GM19395 (cell line): ENCODE measurements around the gene PDLIM1.

Experiments
- ATAC-seq: cut with Tn5 transposase; IDR thresholded peaks from one replicate; pipeline ENCODE4 v1.9.1; 2021; ENCODE audit warnings: mild to moderate bottlenecking, moderate library complexity; ENCODE audit not compliant: unreplicated experiment

The PDLIM1 gene

GRCh38 chr10:95290461-95291364, at the start of gene PDLIM1:
TSS of gene PDLIM1 (minus strand) at chr10:95291003. CDS start at chr10:95290915, 88 bp downstream.
- ATAC-seq, result peak; percentile 34

DNA sequence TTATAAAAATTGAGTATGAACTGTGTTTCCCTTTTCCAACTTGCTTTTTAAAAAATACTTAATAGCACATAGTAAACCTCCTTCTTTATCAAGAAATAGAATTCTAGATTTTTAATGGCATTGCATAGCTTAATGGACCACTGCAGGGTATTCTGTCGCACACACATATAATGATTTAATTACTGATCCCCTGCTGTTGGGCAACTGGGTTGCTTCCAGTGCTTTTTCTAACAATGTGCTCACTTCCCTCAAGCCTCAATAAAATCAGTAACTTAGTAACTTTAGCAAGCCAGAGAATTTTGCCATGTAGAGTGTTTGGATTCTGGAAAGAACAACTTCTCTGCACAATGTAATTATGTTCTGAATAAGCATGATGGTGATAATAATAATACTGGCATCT, 49.1 kb upstream of the PDLIM1 start:
- no peak for ATAC-seq

- ATAC-seq, result no peak
Observed at GRCh38 chr10:95337423-95338160, 46.8 kb upstream of the PDLIM1 start.

DNA sequence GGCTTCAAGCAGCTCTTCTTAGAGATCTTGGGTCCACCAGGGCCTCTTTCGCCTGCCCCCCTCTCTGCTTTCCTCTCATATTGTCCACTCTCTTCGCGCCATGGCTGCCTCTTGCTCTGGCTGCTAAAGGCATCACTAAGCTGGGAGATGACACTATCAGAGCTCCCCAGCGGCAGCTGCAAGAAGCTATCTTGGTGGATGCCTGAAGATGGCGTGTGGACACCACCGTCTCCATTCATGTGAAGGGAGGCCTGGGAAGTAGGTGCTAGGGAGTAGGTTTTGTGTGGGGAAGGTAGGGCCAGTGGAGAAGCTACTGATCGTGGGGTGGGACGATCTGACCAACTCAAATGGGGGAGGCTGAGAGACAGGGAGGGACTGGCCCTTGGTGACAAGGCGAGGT, 45.9 kb upstream of the PDLIM1 start:
- ATAC-seq, result no peak

DNA sequence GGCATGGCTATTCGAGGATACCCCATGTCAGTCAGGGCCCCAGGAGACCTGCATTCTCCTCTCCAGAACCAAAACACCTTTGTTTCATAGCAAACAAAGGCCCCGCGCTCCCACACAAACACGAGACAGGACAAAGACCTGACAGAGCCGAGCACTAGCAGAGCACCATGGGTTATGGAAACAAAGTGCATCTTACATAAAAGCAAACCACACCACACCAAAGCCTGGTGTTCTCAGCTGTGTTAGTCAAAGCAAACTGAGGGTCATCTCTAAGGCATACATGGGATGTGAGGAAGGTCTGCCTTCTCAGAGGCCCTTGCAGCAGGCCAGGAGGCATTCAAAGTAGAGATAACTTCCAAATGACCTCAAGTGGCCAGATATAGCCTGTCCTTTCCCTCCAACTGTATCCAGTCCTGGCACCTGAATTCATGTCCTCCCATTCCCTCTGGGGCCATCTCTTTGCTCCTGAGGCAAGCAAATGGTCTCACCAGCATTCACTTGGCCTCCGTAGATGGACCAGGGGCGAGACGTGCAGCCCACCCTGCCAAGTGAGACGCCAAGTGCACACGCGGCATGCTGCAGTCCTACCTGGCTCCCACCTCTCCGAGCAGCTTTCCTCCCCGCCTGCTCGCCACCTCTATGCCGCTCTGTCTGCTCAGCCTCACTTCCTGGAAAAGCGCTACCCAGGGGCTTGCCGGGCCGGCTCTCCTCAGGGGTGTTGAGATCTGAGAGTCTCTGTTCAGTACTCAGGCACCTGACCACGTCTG, 45.3 kb upstream of the PDLIM1 start:
- no peak for ATAC-seq

DNA sequence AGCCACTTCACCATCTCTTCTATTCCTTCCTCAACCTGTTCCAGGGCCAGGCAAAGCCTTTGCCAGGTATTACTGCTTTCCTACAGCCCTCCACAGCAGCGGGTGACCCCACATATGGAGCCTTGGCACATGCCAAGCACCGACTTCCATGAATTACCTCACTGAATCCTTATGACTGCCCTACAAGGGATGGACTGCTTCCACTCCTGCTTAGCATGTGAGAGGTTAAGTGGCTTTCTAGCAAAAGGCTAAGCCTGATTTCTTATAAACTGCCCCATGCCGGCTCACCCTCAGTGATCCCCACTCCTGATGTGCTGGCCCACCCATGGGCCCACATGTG, 44.0 kb upstream of the PDLIM1 start:
- no peak for ATAC-seq

DNA sequence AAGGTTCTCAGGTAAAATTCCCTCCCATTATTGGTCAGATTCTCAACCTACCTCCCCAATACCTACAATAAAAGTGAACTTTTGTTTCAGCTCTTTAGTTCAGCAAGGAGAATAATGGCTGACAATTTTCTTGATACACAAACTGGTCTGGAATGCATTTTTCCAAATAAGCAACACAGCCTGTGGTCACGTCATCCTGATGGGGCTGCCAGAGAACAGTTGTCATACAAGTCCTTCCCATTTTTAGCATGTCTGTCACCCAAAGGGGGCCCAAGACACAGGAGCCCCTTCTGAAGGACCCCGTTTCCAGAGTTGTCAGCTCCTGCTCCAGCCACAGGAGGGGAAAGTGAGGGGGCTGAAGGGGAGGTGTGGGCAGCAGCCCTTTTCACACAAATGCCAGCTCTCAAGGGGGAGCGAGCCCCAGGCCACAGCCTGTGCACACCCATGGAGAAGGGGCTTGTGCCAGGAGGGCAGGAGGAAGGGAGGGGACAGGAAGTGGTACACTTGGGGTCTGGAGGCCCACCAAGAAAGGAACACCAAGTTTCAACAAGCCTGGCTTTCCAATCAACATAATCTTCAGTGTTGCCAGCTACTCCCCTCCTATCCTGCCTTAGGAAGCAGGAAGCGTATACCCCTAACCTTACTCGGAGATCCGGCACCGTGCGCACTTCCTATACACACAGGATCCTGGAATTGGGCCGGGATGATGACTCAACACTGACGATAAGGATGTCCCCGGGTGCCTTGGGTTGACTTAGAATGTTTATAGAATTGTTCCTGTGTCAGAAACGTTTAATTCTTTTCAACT, 43.4 kb upstream of the PDLIM1 start:
- no peak for ATAC-seq

DNA sequence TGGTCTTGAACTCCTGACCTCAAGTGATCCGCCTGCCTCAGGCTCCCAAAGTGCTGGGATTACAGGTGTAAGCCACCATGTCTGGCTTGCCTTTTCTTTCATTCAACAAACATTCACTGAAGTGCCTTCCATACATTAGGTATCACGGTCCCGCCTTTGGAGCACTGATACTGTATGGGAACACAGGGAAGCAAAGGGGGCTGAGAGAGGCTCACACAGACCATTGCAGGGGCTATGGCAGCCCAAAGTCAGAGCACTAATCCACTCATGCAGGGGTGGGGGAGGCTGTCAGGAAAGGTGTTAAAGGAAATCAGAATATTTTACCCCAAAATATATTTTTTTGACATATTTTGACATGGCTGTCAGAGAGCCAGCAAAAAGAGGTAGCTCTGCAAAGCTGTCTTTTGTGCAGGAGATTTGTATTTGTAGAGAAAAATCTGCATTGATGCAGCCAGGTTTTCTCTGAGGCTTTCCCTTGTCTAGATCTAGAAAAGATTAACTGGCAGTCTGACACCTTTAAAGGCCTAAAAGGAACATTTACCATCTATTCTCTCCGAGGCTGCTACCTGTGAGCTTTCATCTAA, 42.0 kb upstream of the PDLIM1 start:
- no peak for ATAC-seq

DNA sequence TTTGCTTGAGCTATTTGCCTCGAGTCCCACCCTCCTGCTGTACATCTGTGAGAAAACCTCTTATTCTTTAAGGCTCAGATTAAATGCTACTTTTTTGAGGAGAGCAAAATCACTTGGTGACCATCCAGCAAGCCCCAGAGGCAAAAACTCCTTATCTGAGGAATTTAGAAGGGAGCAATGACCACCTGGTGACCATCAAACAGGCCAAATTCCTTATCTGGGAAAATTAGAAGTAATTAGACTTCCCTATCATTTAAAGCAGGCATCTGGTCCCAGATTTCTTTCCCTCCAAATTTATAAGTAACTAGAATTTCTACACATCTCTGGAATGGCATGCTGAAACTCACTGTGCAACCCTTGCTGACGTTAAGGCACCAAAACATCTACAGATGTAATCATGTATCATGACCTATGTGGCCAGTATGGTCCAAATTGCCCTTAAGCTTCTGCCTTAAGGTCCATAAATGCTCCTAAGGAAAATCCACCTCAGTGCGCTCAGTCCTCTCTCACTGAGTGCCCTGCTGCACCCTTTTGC, 40.9 kb upstream of the PDLIM1 start:
- ATAC-seq, result no peak

DNA sequence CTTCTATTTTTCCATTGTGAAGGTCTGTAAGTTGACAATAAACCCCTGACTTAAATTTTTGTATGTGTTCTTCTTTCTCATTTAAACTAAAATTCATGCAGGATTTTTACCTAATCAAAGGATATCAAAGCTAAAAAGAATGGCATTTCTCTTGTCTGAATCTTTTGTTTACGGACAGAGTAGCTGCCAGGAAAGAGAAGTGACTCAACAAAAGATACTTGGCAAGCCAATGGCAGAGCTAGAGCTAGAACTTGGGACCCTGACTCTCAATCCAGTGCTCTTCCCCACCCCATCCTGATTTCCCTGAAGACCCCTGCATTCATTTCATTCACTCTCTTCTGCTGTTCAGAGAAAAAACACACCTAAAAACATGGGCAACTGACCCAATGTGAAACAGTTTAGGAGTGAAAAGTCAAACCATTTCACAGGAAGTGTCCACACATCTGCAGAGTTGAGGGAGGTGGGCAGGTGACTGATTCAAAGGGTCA, 40.2 kb upstream of the PDLIM1 start:
- no peak for ATAC-seq

DNA sequence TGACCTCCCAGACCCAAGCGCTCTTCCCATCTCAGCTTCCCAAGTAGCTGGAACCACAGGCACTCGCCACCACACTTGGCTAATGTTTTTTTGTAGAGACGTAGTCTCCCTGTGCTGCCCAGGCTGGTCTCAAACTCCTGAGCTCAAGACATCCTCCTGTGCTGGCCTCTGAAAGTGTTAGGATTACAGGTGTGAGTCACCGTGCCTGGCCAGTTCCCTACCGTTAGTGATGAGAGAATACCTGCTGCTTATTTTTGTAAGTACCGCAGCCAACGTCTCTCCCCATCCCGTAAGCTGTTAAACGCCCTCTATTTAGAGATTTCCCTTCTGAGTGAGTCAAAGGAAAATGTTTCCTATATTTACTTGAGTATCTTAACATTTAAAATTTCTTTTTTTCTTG, 38.5 kb upstream of the PDLIM1 start:
- no peak for ATAC-seq

DNA sequence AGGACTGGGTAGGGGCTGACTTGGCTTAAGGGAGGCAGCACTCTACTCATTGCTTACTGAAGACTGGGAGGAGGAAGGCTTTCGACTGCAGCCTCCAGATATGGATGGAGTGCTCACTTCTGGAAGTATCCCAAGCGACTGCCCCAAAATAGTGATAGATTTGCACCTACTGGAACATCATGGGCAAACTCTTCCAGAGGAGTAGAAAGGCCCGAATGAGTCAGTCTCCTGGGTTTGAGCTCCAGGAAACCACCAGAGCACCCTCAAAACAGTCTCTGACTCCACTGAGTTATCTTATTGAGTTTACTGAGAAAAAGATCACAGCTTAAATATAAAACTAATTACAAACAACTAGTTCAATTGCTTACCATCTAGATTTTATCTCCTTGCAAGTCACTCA, 37.2 kb upstream of the PDLIM1 start:
- no peak for ATAC-seq

- no peak for ATAC-seq
Observed at GRCh38 chr10:95327367-95327766, 36.6 kb upstream of the PDLIM1 start.

DNA sequence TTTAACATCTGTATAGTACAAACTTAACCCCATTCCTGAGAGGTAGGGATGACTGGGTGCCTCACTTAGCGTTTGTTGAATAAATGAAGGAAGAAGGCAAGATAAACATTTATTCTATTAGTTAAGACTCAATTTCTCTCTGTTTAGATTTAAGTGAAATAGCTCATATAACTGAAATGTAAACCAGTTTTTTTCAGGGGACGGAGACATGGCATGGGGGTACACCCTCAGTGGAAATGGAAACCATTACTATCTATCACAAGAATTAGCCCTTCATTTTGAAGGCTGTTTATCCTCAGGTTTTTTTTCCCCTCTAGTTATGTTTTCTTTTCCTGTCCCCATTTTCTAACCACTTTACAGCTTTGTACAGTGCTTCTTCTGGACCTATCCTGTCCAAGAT, 35.6 kb upstream of the PDLIM1 start:
- no peak for ATAC-seq

- ATAC-seq, result no peak
Observed at GRCh38 chr10:95325863-95326262, 35.1 kb upstream of the PDLIM1 start.

- no peak for ATAC-seq
Observed at GRCh38 chr10:95324436-95325268, 33.8 kb upstream of the PDLIM1 start.

- no peak for ATAC-seq
Observed at GRCh38 chr10:95321554-95322301, 30.9 kb upstream of the PDLIM1 start.

GRCh38 chr10:95319239-95319638, 28.4 kb upstream of the PDLIM1 start:
- no peak for ATAC-seq
